ENCODE results near the gene CEND1.

The CEND1 gene

DNA sequence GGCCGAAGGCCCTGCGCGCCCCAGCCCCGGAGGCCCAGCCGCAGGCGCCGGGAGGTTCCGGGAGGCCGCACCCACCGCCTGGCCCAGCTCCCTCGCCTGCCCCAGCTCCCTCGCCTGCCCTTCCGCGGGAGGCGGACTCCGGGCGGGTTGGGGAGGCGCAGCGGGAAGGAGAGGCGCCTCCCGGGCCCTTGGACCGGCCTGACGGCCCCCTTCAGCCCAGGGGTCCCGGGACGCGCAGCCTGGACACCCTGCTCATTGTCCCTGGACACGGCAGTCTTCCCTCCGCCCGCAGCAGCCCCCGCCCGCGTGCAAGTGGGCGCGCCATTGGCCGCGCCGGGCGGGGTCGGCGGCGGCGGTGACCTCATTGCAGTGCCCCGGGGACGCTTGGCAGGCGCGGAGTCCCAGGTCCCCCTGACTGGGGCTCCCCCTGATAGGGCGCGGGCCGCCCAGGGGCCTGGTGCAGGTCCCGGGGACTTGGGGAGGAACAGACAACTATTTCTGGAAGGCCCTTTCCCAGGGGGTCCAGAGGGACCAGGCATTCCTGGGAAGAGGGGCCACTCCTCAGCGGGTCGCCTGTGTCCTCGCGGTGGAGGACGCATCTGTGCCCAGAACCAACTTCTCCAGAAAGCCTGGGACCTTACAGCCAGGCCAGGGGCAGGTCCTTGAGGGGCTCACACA lies 43.4 kb upstream of the CEND1 start:
- TF ChIP-seq EZH2phosphoT487 (IDR thresholded peaks at IDR 0.05; ENCODE audit: borderline replicate concordance, low read length) = no peak
- TF ChIP-seq, protein P1, sequence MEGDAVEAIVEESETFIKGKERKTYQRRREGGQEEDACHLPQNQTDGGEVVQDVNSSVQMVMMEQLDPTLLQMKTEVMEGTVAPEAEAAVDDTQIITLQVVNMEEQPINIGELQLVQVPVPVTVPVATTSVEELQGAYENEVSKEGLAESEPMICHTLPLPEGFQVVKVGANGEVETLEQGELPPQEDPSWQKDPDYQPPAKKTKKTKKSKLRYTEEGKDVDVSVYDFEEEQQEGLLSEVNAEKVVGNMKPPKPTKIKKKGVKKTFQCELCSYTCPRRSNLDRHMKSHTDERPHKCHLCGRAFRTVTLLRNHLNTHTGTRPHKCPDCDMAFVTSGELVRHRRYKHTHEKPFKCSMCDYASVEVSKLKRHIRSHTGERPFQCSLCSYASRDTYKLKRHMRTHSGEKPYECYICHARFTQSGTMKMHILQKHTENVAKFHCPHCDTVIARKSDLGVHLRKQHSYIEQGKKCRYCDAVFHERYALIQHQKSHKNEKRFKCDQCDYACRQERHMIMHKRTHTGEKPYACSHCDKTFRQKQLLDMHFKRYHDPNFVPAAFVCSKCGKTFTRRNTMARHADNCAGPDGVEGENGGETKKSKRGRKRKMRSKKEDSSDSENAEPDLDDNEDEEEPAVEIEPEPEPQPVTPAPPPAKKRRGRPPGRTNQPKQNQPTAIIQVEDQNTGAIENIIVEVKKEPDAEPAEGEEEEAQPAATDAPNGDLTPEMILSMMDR (IDR thresholded peaks at IDR 0.05; ENCODE audit: low read depth, low read length, poor library complexity, severe bottlenecking) = no peak
- Histone ChIP-seq H3K9me3 (ENCODE audit: control insufficient read depth, insufficient read depth, low read length) (no peaks in the 10 kb centered on the region), H3K27ac (ENCODE audit: low read depth, low read length) (no peak overlapping the region), H3K79me2 (ENCODE audit: control insufficient read depth, low read length) (no peaks in the 10 kb centered on the region), H3K9me2 (replicated peaks; ENCODE audit: control insufficient read depth, low read length) (no peaks in the 10 kb centered on the region), H3K4me3 (ENCODE audit: low read length) (peak overlapping the region; percentile 44), H3K4me1 (ENCODE audit: control insufficient read depth, low read length) (peaks cover 40% of the 10 kb centered on the region), H3F3A (ENCODE audit: control insufficient read depth, insufficient read depth) (no peaks in the 10 kb centered on the region; the same call in 1 of the 2 replicates), H4K20me1 (ENCODE audit: control insufficient read depth, insufficient read depth, low read depth, low read length) (no peaks in the 10 kb centered on the region), H3K36me3 (ENCODE audit: control insufficient read depth, low read length) (peaks cover 7% of the 10 kb centered on the region), H3K27me3 (ENCODE audit: control insufficient read depth, low read length) (peaks cover 66% of the 10 kb centered on the region), H3K4me2 (ENCODE audit: low read length) (peak overlapping the region; percentile 46)

DNA sequence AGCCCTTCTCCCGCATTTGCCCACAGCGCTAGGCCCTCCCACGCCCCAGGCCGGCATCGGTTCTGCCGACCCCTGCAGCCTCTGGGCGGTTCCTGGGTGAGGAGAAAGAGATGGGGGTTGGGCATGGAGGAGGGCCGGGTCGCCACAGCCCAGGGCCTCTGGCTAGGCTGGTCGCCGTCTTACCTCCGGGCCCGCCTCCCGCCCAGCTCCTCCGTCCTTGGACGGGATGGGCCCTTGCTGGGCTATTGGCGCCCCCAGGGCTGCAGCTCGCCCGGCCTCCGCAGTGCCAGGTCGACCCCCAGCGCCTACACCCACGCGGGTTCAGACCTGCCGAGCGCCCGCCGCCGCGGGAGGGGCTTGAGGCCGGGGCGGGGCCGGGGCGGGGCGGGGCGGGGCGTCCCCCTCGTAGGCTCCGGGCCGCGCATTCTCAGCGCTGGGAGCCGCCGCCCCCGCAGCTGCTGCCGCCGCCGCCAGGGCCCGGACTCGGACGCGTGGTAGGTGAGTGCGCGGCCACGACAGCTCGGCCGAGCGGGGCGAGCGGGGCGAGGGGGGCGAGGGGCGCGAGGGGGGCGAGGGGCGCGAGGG lies 42.7 kb upstream of the CEND1 start, which contains the start of gene CD151:
Gene CD151 (plus strand): TSS at position 424 of the 585 bp plus-strand sequence. CDS start 3,118 bp downstream, outside the sequence.
- no peak within 1 kb of the TSS for H3K27ac ChIP-seq (ENCODE audit: low read depth, low read length)
- H3K36me3 ChIP-seq (ENCODE audit: control insufficient read depth, low read length) = peaks cover 2% of the 10 kb centered on the region; the same call in 1 of the 2 replicates
- H3K79me2 ChIP-seq (ENCODE audit: control insufficient read depth, low read length) = no peaks in the 10 kb centered on the region
- H3F3A ChIP-seq (ENCODE audit: control insufficient read depth, insufficient read depth) = no peaks in the 10 kb centered on the region; the same call in 1 of the 2 replicates
- H3K9me2 ChIP-seq (replicated peaks; ENCODE audit: control insufficient read depth, low read length) = no peaks in the 10 kb centered on the region
- H4K20me1 ChIP-seq (ENCODE audit: control insufficient read depth, insufficient read depth, low read depth, low read length) = no peaks in the 10 kb centered on the region; the same call in 1 of the 2 replicates
- peak within 1 kb of the TSS; percentile 62 for H3K4me2 ChIP-seq (ENCODE audit: low read length)
- TF ChIP-seq, protein P1 (IDR thresholded peaks at IDR 0.05; ENCODE audit: low read depth, low read length, poor library complexity, severe bottlenecking) = no peak
- no peak for TF ChIP-seq EZH2phosphoT487 (IDR thresholded peaks at IDR 0.05; ENCODE audit: borderline replicate concordance, low read length)
- peaks cover 72% of the 10 kb centered on the region for H3K27me3 ChIP-seq (ENCODE audit: control insufficient read depth, low read length)
- peak within 1 kb of the TSS; percentile 45 for H3K4me3 ChIP-seq (ENCODE audit: low read length)
- peaks cover 46% of the 10 kb centered on the region for H3K4me1 ChIP-seq (ENCODE audit: control insufficient read depth, low read length)
- H3K9me3 ChIP-seq (ENCODE audit: control insufficient read depth, insufficient read depth, low read length) = no peaks in the 10 kb centered on the region

DNA sequence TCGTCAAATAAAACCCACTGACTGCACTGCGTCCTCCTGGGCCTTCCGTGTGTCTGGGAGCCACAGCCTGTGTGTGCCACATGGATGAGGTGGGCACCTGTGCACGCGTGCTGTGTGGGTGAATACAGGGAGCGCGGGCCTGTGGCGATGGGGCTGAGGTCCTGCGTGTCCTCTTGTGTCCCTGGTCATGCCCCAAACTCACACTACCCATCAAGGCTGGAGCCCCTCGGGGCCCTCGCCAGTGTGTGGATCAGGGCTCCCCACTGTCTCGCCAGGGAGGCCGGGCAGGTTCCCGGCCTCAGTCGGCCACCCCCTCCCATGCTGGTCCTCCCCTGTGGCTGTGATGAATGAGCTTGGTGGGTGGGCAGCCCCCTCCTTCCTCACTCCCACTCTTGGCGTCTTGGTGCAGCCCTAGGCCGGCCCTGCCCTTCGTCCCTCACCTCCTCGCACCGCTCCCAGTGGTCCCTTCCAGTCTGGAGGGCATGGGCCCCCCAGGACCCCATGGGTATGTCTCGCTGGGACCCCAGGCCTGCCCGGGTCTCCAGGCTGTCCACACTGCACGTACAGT lies 42.2 kb upstream of the CEND1 start:
- Histone ChIP-seq H3K27me3 (ENCODE audit: control insufficient read depth, low read length) (peaks cover 77% of the 10 kb centered on the region), H3K4me1 (ENCODE audit: control insufficient read depth, low read length) (peaks cover 52% of the 10 kb centered on the region), H4K20me1 (ENCODE audit: control insufficient read depth, insufficient read depth, low read depth, low read length) (no peaks in the 10 kb centered on the region; the same call in 1 of the 2 replicates)

More for the DNA sequence above, 42.2 kb upstream of the CEND1 start:
- Histone ChIP-seq H3K9me3 (ENCODE audit: control insufficient read depth, insufficient read depth, low read length) (no peaks in the 10 kb centered on the region), H3K79me2 (ENCODE audit: control insufficient read depth, low read length) (no peaks in the 10 kb centered on the region), H3K9me2 (replicated peaks; ENCODE audit: control insufficient read depth, low read length) (no peaks in the 10 kb centered on the region), H3K4me2 (ENCODE audit: low read length) (peak overlapping the region; percentile 62), H3K4me3 (ENCODE audit: low read length) (peak overlapping the region; percentile 45), H3K36me3 (ENCODE audit: control insufficient read depth, low read length) (no peaks in the 10 kb centered on the region), H3K27ac (ENCODE audit: low read depth, low read length) (no peak overlapping the region), H3F3A (ENCODE audit: control insufficient read depth, insufficient read depth) (no peaks in the 10 kb centered on the region; the same call in 1 of the 2 replicates)
- peak; percentile 39; the same call in 1 of the 2 replicates for TF ChIP-seq EZH2phosphoT487 (IDR thresholded peaks at IDR 0.05; ENCODE audit: borderline replicate concordance, low read length)
- TF ChIP-seq, protein P1 (IDR thresholded peaks at IDR 0.05; ENCODE audit: low read depth, low read length, poor library complexity, severe bottlenecking) = no peak

Data from DOHH2 (cell line).